B cell (primary cell): Measurements from ENCODE around the gene GNAI2. TPM values are rescaled to one million over a fixed set of nuclear protein-coding genes. Genes with fewer than 3 reads are reported as not detected.

Experiments
- polyA plus RNA-seq: library from polyadenylated mRNA; depleted of rRNA; stranded (reverse); fragments of >200 nt; gene quantifications from 2 replicates; pipeline ENCODE4 v1.2.3, GENCODE V29; 2012
- small RNA-seq: library from RNA; depleted of rRNA; stranded (forward); fragments of <200 nt; gene quantifications from one replicate; pipeline ENCODE3, GENCODE V24; 2012; ENCODE audit warnings: low replicate concordance, low read depth; ENCODE audit not compliant: insufficient read length
- total RNA-seq, 2 donors: library from RNA; stranded (reverse); fragments of 120-200 nt in 1 of 2; gene quantifications; 1 replicate in 1 of 2; 2 replicates in 1 of 2; pipeline versions ENCODE4 v1.2.3 to v1.2.4, GENCODE V29; 2013 to 2022

The GNAI2 gene
- total and polyA plus RNA-seq, 2 donors (not counting 1 experiment from before 2014, with no cell fraction given), result 302 to 491 TPM

Small RNAs within 50 kb of the gene (small RNA-seq; reads per million reads assigned to genes)
- not detected for gene MIR5787

Other genes with a start within 250 kb of the GNAI2 start
- 464 and 493 TPM in 2 replicates for gene RBM5, start 147.3 kb upstream of the GNAI2 start, total RNA-seq
- gene RBM5, start 147.3 kb upstream of the GNAI2 start, polyA plus RNA-seq, result 405 and 495 TPM in 2 replicates
- 0.27 TPM in 1 of 2 replicates, not detected in the other for gene SEMA3F, start 80.9 kb upstream of the GNAI2 start, total RNA-seq
- 0.26 TPM in 1 of 2 replicates, not detected in the other for gene SEMA3F, start 80.9 kb upstream of the GNAI2 start, polyA plus RNA-seq
- gene GNAT1, start 44.6 kb upstream of the GNAI2 start, total RNA-seq, result not detected in 2 replicates
- not detected in 2 replicates for gene GNAT1, start 44.6 kb upstream of the GNAI2 start, polyA plus RNA-seq
- not detected in 2 replicates for gene SLC38A3, start 30.9 kb upstream of the GNAI2 start, total RNA-seq
- gene SLC38A3, start 30.9 kb upstream of the GNAI2 start, polyA plus RNA-seq, result 0.17 TPM in 1 of 2 replicates, not detected in the other
- 0.34 and 0.51 TPM in 2 replicates for gene SEMA3B, start 32.9 kb downstream of the GNAI2 start, total RNA-seq
- 0.52 and 1.2 TPM in 2 replicates for gene SEMA3B, start 32.9 kb downstream of the GNAI2 start, polyA plus RNA-seq
- not detected in 2 replicates for gene LSMEM2, start 42.9 kb downstream of the GNAI2 start, total RNA-seq
- gene LSMEM2, start 42.9 kb downstream of the GNAI2 start, polyA plus RNA-seq, result not detected in 2 replicates
- gene IFRD2, start 56.2 kb downstream of the GNAI2 start, total RNA-seq, result 55.8 and 63.4 TPM in 2 replicates
- 71.0 and 80.1 TPM in 2 replicates for gene IFRD2, start 56.2 kb downstream of the GNAI2 start, polyA plus RNA-seq
- gene HYAL3, start 63.2 kb downstream of the GNAI2 start, total RNA-seq, result 1.9 and 3.7 TPM in 2 replicates
- 4.2 and 6.3 TPM in 2 replicates for gene HYAL3, start 63.2 kb downstream of the GNAI2 start, polyA plus RNA-seq
- 33.8 and 37.8 TPM in 2 replicates for gene NAA80, start 63.2 kb downstream of the GNAI2 start, total RNA-seq
- gene NAA80, start 63.2 kb downstream of the GNAI2 start, polyA plus RNA-seq, result 42.3 and 49.0 TPM in 2 replicates
- 0.19 and 0.30 TPM in 2 replicates for gene HYAL1, start 67.4 kb downstream of the GNAI2 start, total RNA-seq
- gene HYAL1, start 67.4 kb downstream of the GNAI2 start, polyA plus RNA-seq, result 0.12 TPM in 1 of 2 replicates, not detected in the other
- gene HYAL2, start 86.5 kb downstream of the GNAI2 start, total RNA-seq, result 2.8 and 4.2 TPM in 2 replicates
- gene HYAL2, start 86.5 kb downstream of the GNAI2 start, polyA plus RNA-seq, result 2.5 and 5.1 TPM in 2 replicates
- 25.5 and 28.2 TPM in 2 replicates for gene TUSC2, start 92.0 kb downstream of the GNAI2 start, total RNA-seq
- gene TUSC2, start 92.0 kb downstream of the GNAI2 start, polyA plus RNA-seq, result 24.0 and 29.3 TPM in 2 replicates
- gene RASSF1, start 104.6 kb downstream of the GNAI2 start, total RNA-seq, result 121 and 124 TPM in 2 replicates
- gene RASSF1, start 104.6 kb downstream of the GNAI2 start, polyA plus RNA-seq, result 223 and 310 TPM in 2 replicates
- gene ZMYND10, start 109.5 kb downstream of the GNAI2 start, total RNA-seq, result 1.8 and 3.3 TPM in 2 replicates
- gene ZMYND10, start 109.5 kb downstream of the GNAI2 start, polyA plus RNA-seq, result 2.4 and 3.4 TPM in 2 replicates
- gene NPRL2, start 114.6 kb downstream of the GNAI2 start, total RNA-seq, result 29.6 and 31.3 TPM in 2 replicates
- 64.6 and 64.9 TPM in 2 replicates for gene NPRL2, start 114.6 kb downstream of the GNAI2 start, polyA plus RNA-seq
- 36.1 and 39.5 TPM in 2 replicates for gene CYB561D2, start 114.7 kb downstream of the GNAI2 start, total RNA-seq
- gene CYB561D2, start 114.7 kb downstream of the GNAI2 start, polyA plus RNA-seq, result 58.6 and 78.9 TPM in 2 replicates
- 26.2 and 27.2 TPM in 2 replicates for gene TMEM115, start 123.3 kb downstream of the GNAI2 start, total RNA-seq
- 10.6 and 19.8 TPM in 2 replicates for gene TMEM115, start 123.3 kb downstream of the GNAI2 start, polyA plus RNA-seq